CD14-positive monocyte (primary cell): ENCODE results near the gene GNL2. TPM values are rescaled to one million over a fixed set of nuclear protein-coding genes. Genes with fewer than 3 reads are reported as not detected.

ENCODE experiments used
- DNase-seq, 3 donors: peaks; one replicate each; pipeline ENCODE4 v3.0.0-alpha.2; 2011 to 2022
- H2AFZ ChIP-seq: 2 replicates; pipeline ENCODE4 v1.6.0; 2012; ENCODE audit warnings: mild to moderate bottlenecking, low read depth, low read length, inconsistent platforms; ENCODE audit not compliant: insufficient read depth, poor library complexity, severe bottlenecking
- H3K27ac ChIP-seq, 2 donors: 1 replicate in 1 of 2; 2 replicates in 1 of 2; pipeline ENCODE4 v1.5.1; 2012 to 2013; ENCODE audit warnings: low read length in 2 of 2, control low read depth in 1 of 2, inconsistent platforms in 1 of 2, low read depth in 1 of 2, mild to moderate bottlenecking in 1 of 2
- H3K27me3 ChIP-seq, 2 donors: one replicate each; pipeline versions ENCODE4 v1.6.0 to v1.6.1; 2011 to 2013; ENCODE audit warnings: low read length in 2 of 2; ENCODE audit not compliant: control insufficient read depth in 2 of 2, insufficient read depth in 2 of 2
- H3K36me3 ChIP-seq, 2 donors: replicated peaks in 1 of 2; 1 replicate in 1 of 2; 2 replicates in 1 of 2; pipeline versions ENCODE4 v1.5.1 to v1.6.1; 2012 to 2013; ENCODE audit warnings: low read length in 2 of 2, control low read depth in 1 of 2, inconsistent platforms in 1 of 2, mild to moderate bottlenecking in 1 of 2; ENCODE audit not compliant: insufficient read depth in 2 of 2, control insufficient read depth in 1 of 2
- H3K4me1 ChIP-seq, 2 donors: 1 replicate in 1 of 2; 2 replicates in 1 of 2; pipeline versions ENCODE4 v1.5.1 to v1.6.1; 2012 to 2013; ENCODE audit warnings: low read length in 2 of 2, control low read depth in 1 of 2, inconsistent platforms in 1 of 2, mild to moderate bottlenecking in 1 of 2, moderate library complexity in 1 of 2; ENCODE audit not compliant: insufficient read depth in 2 of 2, control insufficient read depth in 1 of 2
- H3K4me2 ChIP-seq: replicated peaks from 2 replicates; pipeline ENCODE3; 2012; ENCODE audit warnings: low read length, moderate library complexity, mild to moderate bottlenecking; ENCODE audit not compliant: poor library complexity, severe bottlenecking; ENCODE audit errors: extremely low read depth
- H3K4me3 ChIP-seq, 3 experiments: fragments of 200-600 bp in 1 of 3; sonication (generic) in 1 of 3; replicated peaks in 1 of 3; 1 replicate in 2 of 3; 2 replicates in 1 of 3; pipeline ENCODE4 v1.5.1; 2011 to 2013; ENCODE audit warnings: low read length in 3 of 3, mild to moderate bottlenecking in 3 of 3, control low read depth in 2 of 3, low read depth in 2 of 3, inconsistent platforms in 1 of 3, moderate library complexity in 1 of 3
- H3K79me2 ChIP-seq: 2 replicates; pipeline ENCODE4 v1.6.0; 2012; ENCODE audit warnings: mild to moderate bottlenecking, control low read depth, inconsistent platforms, low read length, moderate library complexity; ENCODE audit not compliant: insufficient read depth
- H3K9ac ChIP-seq: 2 replicates; pipeline ENCODE4 v1.6.0; 2017; ENCODE audit warnings: low read length, mild to moderate bottlenecking; ENCODE audit not compliant: insufficient read depth, poor library complexity, severe bottlenecking
- H3K9me3 ChIP-seq, 2 donors: replicated peaks in 1 of 2; 1 replicate in 1 of 2; 2 replicates in 1 of 2; pipeline versions ENCODE4 v1.5.1 to v1.6.1; 2012 to 2013; ENCODE audit warnings: low read length in 2 of 2, control low read depth in 1 of 2; ENCODE audit not compliant: control insufficient read depth in 1 of 2, insufficient read depth in 1 of 2
- H4K20me1 ChIP-seq: 2 replicates; pipeline ENCODE4 v1.6.0; 2012; ENCODE audit warnings: mild to moderate bottlenecking, low read length, control low read depth, moderate library complexity; ENCODE audit not compliant: insufficient read depth
- H3K27ac Mint-ChIP-seq, 7 donors: one replicate each; pipeline ENCODE4 v1.8.0; 2020; ENCODE audit warnings: mild to moderate bottlenecking in 7 of 7, mixed read lengths in 7 of 7, moderate library complexity in 6 of 7, inconsistent platforms in 2 of 7
- H3K27me3 Mint-ChIP-seq, 3 donors: one replicate each; pipeline ENCODE4 v1.8.0; 2021 to 2022; ENCODE audit warnings: low read depth in 3 of 3, mild to moderate bottlenecking in 3 of 3, mixed read lengths in 3 of 3, moderate library complexity in 3 of 3, inconsistent platforms in 1 of 3
- H3K36me3 Mint-ChIP-seq, 2 donors: one replicate each; pipeline ENCODE4 v1.8.0; 2020; ENCODE audit warnings: mixed read lengths in 2 of 2, inconsistent platforms in 1 of 2, mild to moderate bottlenecking in 1 of 2
- H3K4me1 Mint-ChIP-seq: one replicate; pipeline ENCODE4 v1.8.0; 2020; ENCODE audit warnings: mild to moderate bottlenecking, mixed read lengths
- H3K4me3 Mint-ChIP-seq, 2 donors: one replicate each; pipeline ENCODE4 v1.8.0; 2020; ENCODE audit warnings: mild to moderate bottlenecking in 2 of 2, mixed read lengths in 2 of 2, moderate library complexity in 1 of 2
- H3K9me3 Mint-ChIP-seq, 7 donors: one replicate each; pipeline ENCODE4 v1.8.0; 2020 to 2022; ENCODE audit warnings: mixed read lengths in 7 of 7, mild to moderate bottlenecking in 6 of 7, moderate library complexity in 6 of 7, inconsistent platforms in 2 of 7
- CTCF ChIP-seq: fragments of 200-600 bp; IDR thresholded peaks from one replicate; pipeline ENCODE4 v1.8.0; 2022; ENCODE audit warnings: antibody characterized with exemption, mild to moderate bottlenecking
- WGBS: methylation state at CpG from one replicate; pipeline ENCODE4 v1.1.5; 2013; ENCODE audit warnings: missing lambda C conversion rate; ENCODE audit not compliant: insufficient coverage; 5-methylcytosine and 5-hydroxymethylcytosine counted together
- intact Hi-C, 2 donors: fragments of 100-400 bp; cut with micrococcal nuclease; formaldehyde crosslinking; loops; one replicate each; pipeline versions ENCODE4 v1.15.0 to v1.15.1; 2023
- polyA plus RNA-seq, 3 donors: library from polyadenylated mRNA; depleted of rRNA in 1 of 3; unstranded in 2 of 3; stranded (reverse) in 1 of 3; fragments of 300-500 nt in 2 of 3; fragments of >200 nt in 1 of 3; fragmentation: Illumina TruSeq in 2 of 3; gene quantifications; 1 replicate in 2 of 3; 2 replicates in 1 of 3; pipeline ENCODE4 v1.2.3, GENCODE V29; 2012 to 2021

GNL2 gene
- polyA plus RNA-seq, 3 donors: 22.2 to 37.2 (median 35.4) TPM

- Histone ChIP-seq H3K27me3 (peaks cover 0 to 3% of the 10 kb centered on the region in 2 donors), H3K36me3 (no peaks in the 10 kb centered on the region), H2AFZ (peak overlapping the region; percentile 32), H3K4me2 (no peak overlapping the region), H4K20me1 (no peaks in the 10 kb centered on the region), H3K9me3 (no peaks in the 10 kb centered on the region), H3K27ac (no peak overlapping the region), H3K9ac (no peak overlapping the region), H3K79me2 (no peaks in the 10 kb centered on the region), H3K4me1 (peaks cover 12 to 14% of the 10 kb centered on the region in 2 donors), H3K4me3 (no peak overlapping the region)
- no peak overlapping the region for H3K4me3 Mint-ChIP-seq
- TF ChIP-seq CTCF: no peak
- intact Hi-C loops: loop anchor here in 1 of 2 donors (5.0 kb wide), 1 partner anchor 67 kb away; no protein-coding TSS in a partner anchor
- no peak for DNase-seq
- no peaks in the 10 kb centered on the region for H3K4me1 Mint-ChIP-seq
- no peaks in the 10 kb centered on the region for H3K36me3 Mint-ChIP-seq
- H3K27me3 Mint-ChIP-seq: peaks cover 3 to 6% (median 5%) of the 10 kb centered on the region in 3 donors
- no peak overlapping the region for H3K27ac Mint-ChIP-seq
- WGBS: no CpG with 5 or more reads among the region's 2 CpGs
- peaks cover 0 to 2% (median 0%) of the 10 kb centered on the region in 7 donors for H3K9me3 Mint-ChIP-seq
Measured at GRCh38 chr1:37609994-37610393, 14.3 kb upstream of the GNL2 start.

GRCh38 chr1:37609002-37609401 lies 13.3 kb upstream of the GNL2 start:
- H3K27me3 Mint-ChIP-seq: peaks cover under 1 to 3% (median 1%) of the 10 kb centered on the region in 3 donors
- H3K27me3 ChIP-seq: no peaks in the 10 kb centered on the region

More at GRCh38 chr1:37609002-37609401, 13.3 kb upstream of the GNL2 start:
- no peak overlapping the region for H3K4me3 ChIP-seq
- WGBS: no CpG with 5 or more reads among the region's 2 CpGs
- no peaks in the 10 kb centered on the region for H4K20me1 ChIP-seq
- no peak overlapping the region for H3K4me3 Mint-ChIP-seq
- no peak overlapping the region for H3K4me2 ChIP-seq
- peak overlapping the region; percentile 56 for H2AFZ ChIP-seq
- H3K79me2 ChIP-seq: no peaks in the 10 kb centered on the region
- TF ChIP-seq CTCF: no peak
- H3K36me3 ChIP-seq: no peaks in the 10 kb centered on the region
- no peak overlapping the region for H3K27ac Mint-ChIP-seq
- no peak for DNase-seq
- no peaks in the 10 kb centered on the region for H3K9me3 ChIP-seq
- H3K4me1 Mint-ChIP-seq: no peaks in the 10 kb centered on the region
- H3K36me3 Mint-ChIP-seq: no peaks in the 10 kb centered on the region
- H3K9me3 Mint-ChIP-seq: peaks cover 0 to 2% (median 0%) of the 10 kb centered on the region in 7 donors
- H3K27ac ChIP-seq: no peak overlapping the region
- H3K4me1 ChIP-seq: peaks cover 12 to 14% of the 10 kb centered on the region in 2 donors
- intact Hi-C loops: loop anchor here in 1 of 2 donors (5.0 kb wide), 1 partner anchor 68 kb away; no protein-coding TSS in a partner anchor
- H3K9ac ChIP-seq: no peak overlapping the region
